Aorta (tissue), 5 donors: Measurements from ENCODE around the gene ATOX1. TPM values are rescaled to one million over a fixed set of nuclear protein-coding genes. Genes with fewer than 3 reads are reported as not detected.
A peak's percentile ranks its signal among the peaks of the same experiment; 100 is the strongest.

Source experiments
- ATAC-seq: fragments of 200-7000 bp; cut with Tn5 transposase; one replicate; pipeline ENCODE4 v1.9.1; 2022; ENCODE audit warnings: moderate library complexity; ENCODE audit not compliant: low FRiP score
- DNase-seq, 2 donors: peaks; one replicate each; pipeline ENCODE4 v3.0.0-alpha.2; 2020
- H3K27ac ChIP-seq, 2 donors: one replicate each; pipeline ENCODE4 v1.5.1; 2013; ENCODE audit warnings: low read length in 2 of 2, mild to moderate bottlenecking in 2 of 2, moderate library complexity in 2 of 2, control low read depth in 1 of 2, inconsistent platforms in 1 of 2, low read depth in 1 of 2
- H3K27me3 ChIP-seq, 2 donors: one replicate each; pipeline ENCODE4 v1.6.1; 2013; ENCODE audit warnings: control low read depth in 1 of 2, low read length in 1 of 2, mild to moderate bottlenecking in 1 of 2, moderate library complexity in 1 of 2; ENCODE audit not compliant: insufficient read depth in 2 of 2, control insufficient read depth in 1 of 2
- H3K36me3 ChIP-seq, 2 donors: one replicate each; pipeline ENCODE4 v1.6.1; 2013; ENCODE audit warnings: control low read depth in 1 of 2, low read length in 1 of 2, mild to moderate bottlenecking in 1 of 2; ENCODE audit not compliant: insufficient read depth in 2 of 2, control insufficient read depth in 1 of 2
- H3K4me1 ChIP-seq, 2 donors: one replicate each; pipeline ENCODE4 v1.6.1; 2013; ENCODE audit warnings: low read length in 2 of 2, control low read depth in 1 of 2, mild to moderate bottlenecking in 1 of 2, moderate library complexity in 1 of 2; ENCODE audit not compliant: insufficient read depth in 2 of 2, control insufficient read depth in 1 of 2
- H3K4me3 ChIP-seq, 2 donors: one replicate each; pipeline ENCODE4 v1.5.1; 2013; ENCODE audit warnings: low read length in 2 of 2, control low read depth in 1 of 2, mild to moderate bottlenecking in 1 of 2
- H3K9me3 ChIP-seq: one replicate; pipeline ENCODE4 v1.6.1; 2013; ENCODE audit warnings: mild to moderate bottlenecking, low read length; ENCODE audit not compliant: control insufficient read depth
- WGBS, 2 donors: extraction: QIAGEN DNeasy Blood & Tissue Kit; methylation state at CpG; one replicate each; pipeline ENCODE4 v1.1.7; 2013; 5-methylcytosine and 5-hydroxymethylcytosine counted together
- intact Hi-C, 2 donors: fragments of 100-400 bp; cut with DNase I; formaldehyde crosslinking; loops; one replicate each; pipeline versions ENCODE4 v1.14.2 to v1.15.0; 2022
- long read RNA-seq, 2 donors: library from polyadenylated mRNA; unstranded; transcript quantifications; one replicate each; pipeline ENCODE4 v2.0.0, GENCODE V29; 2020 to 2021
- polyA plus RNA-seq, 2 donors: library from polyadenylated mRNA; stranded (reverse); fragments of 200-250 nt; gene quantifications; one replicate each; pipeline ENCODE4 v1.2.3, GENCODE V29; 2013
- total RNA-seq, 2 donors: library from RNA; stranded (reverse); fragmentation: NEBNext Ultra II Directional; extraction: Animal tissue kit (Norgen Biotek cat#: 25700); gene quantifications; one replicate each; pipeline ENCODE4 v1.2.1, GENCODE V29; 2021
- donor health status: healthy with polysubstance abuse.
- donor health status: Bipolar disorder and iron deficiency.
- donor health status: DM: no; HTN: no; CAD: no.
- donor health status: DM: no; HTN: no; CAD: no.
- donor health status: DM: yes; HTN: yes; CAD: no.

Gene ATOX1
- total RNA-seq (10 to 100 TPM; 61.7 to 64.7 TPM), polyA plus RNA-seq (100 to 1,000 TPM; 168 to 210 TPM)
- long read RNA-seq, donor 1, transcript ATOX1-201 (4 exons, 488 nt), result major isoform, 8 of 36 reads
- long read RNA-seq, donor 1, partial matches to known transcripts, result 2 of 36 reads
- long read RNA-seq, donor 1, other reads (novel, unspliced or antisense), result 24 of 36 reads
- long read RNA-seq, donor 2, transcript ATOX1-201 (4 exons, 488 nt), result major isoform, 11 of 15 reads
- long read RNA-seq, donor 2, partial matches to known transcripts, result 0 of 15 reads
- long read RNA-seq, donor 2, other reads (novel, unspliced or antisense), result 3 of 15 reads

DNA sequence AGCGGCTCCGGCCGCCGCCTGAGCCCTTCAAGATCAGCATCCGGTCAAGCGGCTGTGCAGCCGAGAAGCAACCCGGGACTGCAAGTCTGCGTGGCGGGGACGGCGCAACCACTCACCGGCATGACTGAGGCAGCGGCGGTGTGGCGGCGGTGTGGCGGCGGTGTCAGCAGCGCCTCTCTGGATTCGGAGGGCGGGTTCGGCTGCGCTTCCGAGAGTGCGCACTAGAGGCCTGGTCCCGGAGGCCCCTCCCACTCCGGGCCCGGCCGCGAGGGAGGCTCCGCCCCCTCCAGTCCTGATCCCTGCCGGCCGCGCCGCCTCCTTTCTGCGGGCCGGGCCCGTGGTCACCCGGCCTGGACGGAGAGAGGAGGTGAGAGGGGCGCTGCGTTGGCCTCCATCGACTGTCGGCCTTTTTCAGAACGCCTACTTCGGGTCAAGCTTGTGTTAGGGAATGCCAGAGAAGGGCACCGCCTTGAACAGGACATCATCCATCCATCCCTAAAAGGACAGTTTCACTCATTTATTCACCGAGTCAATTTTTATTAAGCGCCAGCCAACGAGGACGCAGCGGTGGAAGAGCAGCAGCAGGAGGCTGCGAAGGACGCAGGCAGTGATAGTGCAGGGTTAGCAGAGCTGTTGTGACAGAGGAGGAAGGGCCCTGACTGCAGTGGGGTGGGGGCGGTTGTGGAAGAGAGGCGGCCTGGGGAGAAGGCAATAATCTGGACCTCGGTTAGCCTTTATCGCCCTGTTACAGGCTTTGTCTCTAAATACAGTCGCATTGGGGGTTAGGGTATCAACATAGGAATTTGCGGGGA, at the start of gene ATOX1:
Gene ATOX1, minus strand, starts transcription at position 202 of the 812 bp plus-strand sequence. Its CDS starts 80 bp downstream, at position 122.
- ATAC-seq (peak; percentile 100), DNase-seq (peak; percentile 95 to 97)
- Histone ChIP-seq H3K9me3 (no peaks in the 10 kb centered on the region), H3K4me1 (no peaks in the 10 kb centered on the region), H3K36me3 (no peaks in the 10 kb centered on the region), H3K27ac (peak within 1 kb of the TSS; percentile 31 to 82), H3K4me3 (peak within 1 kb of the TSS; percentile 84 to 86), H3K27me3 (no peaks in the 10 kb centered on the region)
- intact Hi-C loops, result loop anchor here (1.0 to 5.0 kb wide), 3 partner anchors 12 to 589 kb away; partner anchors contain the start of gene G3BP1 (in 1 of the 2)
- WGBS, 2 donors, result 2 to 3% methylated on average over 61 of the region's 61 CpGs

GRCh38 chr5:151805414-151806223, 47.2 kb upstream of the ATOX1 start:
- no peaks in the 10 kb centered on the region for H3K9me3 ChIP-seq
- intact Hi-C loops, result no loop called here
- no peak overlapping the region for H3K4me3 ChIP-seq
- no peak overlapping the region for H3K27ac ChIP-seq
- no peak for DNase-seq
- WGBS, 2 donors, result 89% methylated on average over 3 of the region's 3 CpGs
- no peaks in the 10 kb centered on the region for H3K27me3 ChIP-seq
- H3K4me1 ChIP-seq, result peaks cover 2 to 3% of the 10 kb centered on the region in 2 donors
- ATAC-seq, result no peak
- H3K36me3 ChIP-seq, result peaks cover 0 to 4% of the 10 kb centered on the region in 2 donors

DNA sequence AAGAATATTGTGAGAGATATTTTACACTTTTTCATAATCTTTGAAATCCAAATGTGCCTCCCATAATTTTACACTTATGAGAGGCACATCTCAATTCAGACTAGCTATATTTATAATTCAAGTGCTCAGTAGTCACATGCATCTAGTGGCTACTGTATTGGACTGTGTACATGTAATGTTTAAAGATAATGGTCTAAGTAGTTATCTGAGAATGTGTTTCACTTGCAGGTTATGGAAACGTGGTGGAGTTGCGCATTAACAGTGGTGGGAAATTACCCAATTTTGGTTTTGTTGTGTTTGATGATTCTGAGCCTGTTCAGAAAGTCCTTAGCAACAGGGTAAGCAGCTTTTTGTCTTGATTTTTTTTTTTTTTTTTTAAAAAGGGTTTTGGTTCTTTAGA, 42.1 kb upstream of the ATOX1 start:
- Histone ChIP-seq H3K4me1 (no peaks in the 10 kb centered on the region), H3K4me3 (no peak overlapping the region), H3K27me3 (no peaks in the 10 kb centered on the region), H3K9me3 (no peaks in the 10 kb centered on the region), H3K27ac (no peak overlapping the region), H3K36me3 (peaks cover 3 to 10% of the 10 kb centered on the region in 2 donors)
- ATAC-seq, result no peak
- 76 to 80% methylated on average over 2 of the region's 2 CpGs for WGBS, 2 donors
- intact Hi-C loops, result no loop called here
- no peak for DNase-seq

GRCh38 chr5:151799407-151799806, 41.0 kb upstream of the ATOX1 start:
- Histone ChIP-seq H3K27ac (no peak overlapping the region), H3K9me3 (no peaks in the 10 kb centered on the region), H3K4me3 (no peak overlapping the region), H3K27me3 (no peaks in the 10 kb centered on the region), H3K4me1 (no peaks in the 10 kb centered on the region), H3K36me3 (peaks cover 3 to 11% of the 10 kb centered on the region in 2 donors)
- DNase-seq (no peak), ATAC-seq (no peak)
- intact Hi-C loops, result no loop called here
- 65 to 74% methylated on average over 3 of the region's 3 CpGs for WGBS, 2 donors

GRCh38 chr5:151798674-151799073, 40.2 kb upstream of the ATOX1 start:
- ATAC-seq, result no peak
- Histone ChIP-seq H3K4me1 (no peaks in the 10 kb centered on the region), H3K27ac (no peak overlapping the region), H3K9me3 (no peaks in the 10 kb centered on the region), H3K4me3 (no peak overlapping the region), H3K27me3 (no peaks in the 10 kb centered on the region), H3K36me3 (peaks cover 3 to 10% of the 10 kb centered on the region in 2 donors)
- intact Hi-C loops, result no loop called here
- 75 to 78% methylated on average over 3 of the region's 3 CpGs for WGBS, 2 donors
- no peak for DNase-seq

GRCh38 chr5:151795426-151795825, 37.0 kb upstream of the ATOX1 start:
- DNase-seq (no peak), ATAC-seq (no peak)
- Histone ChIP-seq H3K4me3 (no peak overlapping the region), H3K36me3 (peaks cover 7% of the 10 kb centered on the region in 2 donors), H3K27me3 (no peaks in the 10 kb centered on the region), H3K9me3 (no peaks in the 10 kb centered on the region), H3K4me1 (no peaks in the 10 kb centered on the region), H3K27ac (no peak overlapping the region)
- intact Hi-C loops, result no loop called here
- 85 to 96% methylated on average over 1 of the region's 1 CpG for WGBS, 2 donors

DNA sequence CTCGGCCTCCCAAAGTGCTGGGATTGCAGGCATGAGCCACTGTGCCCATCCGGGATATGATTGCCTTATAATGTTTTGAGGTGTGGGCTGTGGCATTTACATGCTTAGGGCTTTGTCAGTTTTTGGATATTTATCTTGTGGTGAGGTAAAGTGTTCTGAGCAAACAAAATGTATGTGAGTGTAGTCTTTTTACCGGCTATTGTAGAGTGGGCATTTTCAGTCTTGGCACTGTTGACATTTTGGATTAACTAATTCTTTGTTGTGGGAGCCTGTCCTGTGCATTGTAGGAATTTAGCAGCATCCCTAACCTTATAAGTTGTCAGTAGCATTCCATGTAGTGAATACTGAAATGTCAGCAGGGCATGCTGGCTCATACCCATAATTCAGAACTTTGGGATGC, 34.9 kb upstream of the ATOX1 start:
- peaks cover 4 to 5% of the 10 kb centered on the region in 2 donors for H3K36me3 ChIP-seq
- DNase-seq (no peak), ATAC-seq (no peak)
- 91 to 94% methylated on average over 3 of the region's 3 CpGs for WGBS, 2 donors
- no peaks in the 10 kb centered on the region for H3K4me1 ChIP-seq
- H3K27me3 ChIP-seq, result no peaks in the 10 kb centered on the region
- H3K27ac ChIP-seq, result no peak overlapping the region
- H3K4me3 ChIP-seq, result no peak overlapping the region
- no peaks in the 10 kb centered on the region for H3K9me3 ChIP-seq
- intact Hi-C loops, result no loop called here

DNA sequence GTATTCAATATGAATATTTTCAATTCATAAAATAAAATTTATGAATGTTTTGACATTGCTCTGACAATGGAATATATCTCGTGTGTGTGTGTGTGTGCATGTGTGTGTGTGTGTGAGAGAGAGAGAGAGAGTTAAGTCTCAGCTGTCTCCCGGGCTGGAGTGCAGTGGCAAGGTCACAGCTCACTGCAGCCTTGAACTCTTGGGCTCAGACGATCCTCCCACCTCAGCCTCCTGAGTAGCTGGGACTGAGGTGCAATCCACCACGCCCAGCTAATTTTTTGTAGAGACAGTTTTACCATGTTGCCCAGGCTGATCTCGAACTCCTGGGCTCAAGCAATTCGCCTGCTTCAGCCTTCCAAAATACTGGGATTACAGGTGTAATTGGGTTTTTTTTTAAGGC, 29.4 kb upstream of the ATOX1 start:
- Histone ChIP-seq H3K4me1 (no peaks in the 10 kb centered on the region), H3K27ac (no peak overlapping the region), H3K36me3 (no peaks in the 10 kb centered on the region), H3K4me3 (no peak overlapping the region), H3K9me3 (no peaks in the 10 kb centered on the region), H3K27me3 (no peaks in the 10 kb centered on the region)
- DNase-seq (no peak), ATAC-seq (no peak)
- intact Hi-C loops, result no loop called here
- 81 to 85% methylated on average over 6 of the region's 6 CpGs for WGBS, 2 donors
